GM21381 (cell line): Measurements from ENCODE around the gene SRI.
"Not testable (repeated sequence)": the region's sequence is repeated elsewhere in the genome, so short reads cannot be mapped to it uniquely, and the experiment has no call there.

Experiments
- ATAC-seq: cut with Tn5 transposase; IDR thresholded peaks from one replicate; pipeline ENCODE4 v1.9.1; 2021; ENCODE audit warnings: mild to moderate bottlenecking, moderate library complexity; ENCODE audit not compliant: unreplicated experiment

The SRI gene

GRCh38 chr7:88184848-88185304 is 35.0 kb downstream of the SRI start:
- ATAC-seq = no peak

- no peak for ATAC-seq
Observed at GRCh38 chr7:88183051-88183450, 36.8 kb downstream of the SRI start.

GRCh38 chr7:88176190-88176589 is 43.6 kb downstream of the SRI start:
- ATAC-seq = no peak

GRCh38 chr7:88172842-88173241 is 47.0 kb downstream of the SRI start:
- ATAC-seq = no peak

GRCh38 chr7:88169717-88170320 is 50.0 kb downstream of the SRI start:
- no peak for ATAC-seq

- no peak for ATAC-seq
Observed at GRCh38 chr7:88167721-88168120, 52.1 kb downstream of the SRI start.

GRCh38 chr7:88167223-88167622 is 52.6 kb downstream of the SRI start:
- ATAC-seq = no peak

GRCh38 chr7:88165697-88166096 is 54.1 kb downstream of the SRI start:
- no peak for ATAC-seq

GRCh38 chr7:88159741-88160140 is 60.1 kb downstream of the SRI start:
- not testable (repeated sequence) for ATAC-seq

- ATAC-seq = no peak
Observed at GRCh38 chr7:88156356-88156755, 63.5 kb downstream of the SRI start.

GRCh38 chr7:88155756-88156155 is 64.1 kb downstream of the SRI start:
- no peak for ATAC-seq
